ENCODE data around the gene ZNF385D.

ZNF385D gene

DNA sequence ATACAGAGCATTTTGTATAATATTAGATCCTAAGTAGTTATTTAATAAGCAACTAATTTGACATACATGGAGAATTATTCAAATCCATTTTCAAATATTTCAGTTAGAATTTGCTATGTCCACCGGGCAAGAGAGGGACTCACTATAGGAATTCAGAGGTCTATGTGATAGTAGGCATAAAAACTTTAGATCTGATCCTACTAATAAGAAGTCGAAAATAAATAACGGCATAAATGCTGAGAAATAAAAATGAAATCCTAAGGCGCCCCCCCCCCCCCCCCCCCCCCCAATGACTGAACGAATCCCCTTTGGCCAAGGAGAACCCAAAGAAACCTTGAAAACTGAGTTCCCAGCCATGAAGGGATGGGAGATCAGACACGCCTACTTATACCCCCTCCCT, 80.6 kb downstream of the ZNF385D start:
- DNase-seq = no peak

DNA sequence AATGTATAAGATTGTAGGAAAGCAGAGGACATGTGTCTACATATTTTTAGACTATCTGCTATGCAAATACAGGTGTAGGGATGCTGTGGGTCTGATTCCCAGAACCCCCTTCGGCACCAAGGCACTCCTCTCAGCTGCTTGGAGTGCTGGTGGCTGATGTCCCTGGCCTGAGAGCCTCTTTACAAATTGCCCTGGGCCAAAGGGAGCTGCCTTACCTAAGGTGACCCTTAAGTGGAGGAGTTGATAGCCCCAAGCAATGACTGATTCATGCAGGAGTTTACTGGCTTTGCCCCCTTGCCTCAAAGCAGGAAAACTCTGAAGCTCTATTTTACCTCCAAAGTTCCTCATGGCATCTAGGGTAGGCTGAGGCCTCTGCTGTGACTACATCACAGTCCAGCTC, 83.0 kb downstream of the ZNF385D start:
- no peak for DNase-seq

- no peak for DNase-seq
Observed at GRCh38 chr3:21665444-21666100, 85.4 kb downstream of the ZNF385D start.

- no peak for DNase-seq
Observed at GRCh38 chr3:21664996-21665395, 86.0 kb downstream of the ZNF385D start.

DNA sequence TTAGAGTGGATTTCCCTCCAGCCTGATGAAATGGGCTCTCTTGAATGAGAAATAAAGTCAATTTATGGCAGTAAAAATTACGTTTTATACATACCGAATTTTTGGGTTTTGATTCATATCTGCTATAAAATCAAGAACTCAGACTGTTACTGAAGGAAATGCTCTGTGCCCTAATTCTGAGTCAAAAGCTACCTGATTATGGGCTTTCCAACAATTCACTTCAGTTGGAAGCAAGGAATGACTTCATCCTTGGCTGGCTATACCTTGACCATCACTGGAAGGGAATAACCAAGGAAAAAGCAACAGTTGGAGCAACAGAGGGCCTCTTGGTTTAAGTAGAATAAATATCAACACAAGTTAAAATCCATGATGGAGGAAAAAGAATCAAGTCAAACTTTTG, 88.6 kb downstream of the ZNF385D start:
- DNase-seq = no peak

DNA sequence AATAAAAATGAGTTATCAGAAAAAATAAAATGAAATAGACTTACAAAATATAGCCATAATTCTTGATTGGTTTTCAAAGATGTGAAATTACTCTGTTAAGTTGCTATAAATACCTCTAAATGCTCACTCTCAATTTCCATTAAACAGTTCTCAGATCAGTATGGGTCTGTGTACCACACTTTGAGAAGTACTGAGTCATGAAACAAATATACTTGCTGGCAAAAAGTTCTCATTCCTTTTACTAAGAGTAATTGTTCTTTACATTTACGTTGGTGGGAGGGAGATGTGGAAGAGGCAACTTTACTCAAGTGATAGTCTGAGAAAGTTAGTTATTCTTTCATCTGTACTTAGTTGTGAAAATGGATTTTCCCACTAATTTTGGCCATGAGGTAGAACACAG, 96.3 kb downstream of the ZNF385D start:
- no peak for DNase-seq

- DNase-seq = no peak
Observed at GRCh38 chr3:21654241-21654640, 96.8 kb downstream of the ZNF385D start.

DNA sequence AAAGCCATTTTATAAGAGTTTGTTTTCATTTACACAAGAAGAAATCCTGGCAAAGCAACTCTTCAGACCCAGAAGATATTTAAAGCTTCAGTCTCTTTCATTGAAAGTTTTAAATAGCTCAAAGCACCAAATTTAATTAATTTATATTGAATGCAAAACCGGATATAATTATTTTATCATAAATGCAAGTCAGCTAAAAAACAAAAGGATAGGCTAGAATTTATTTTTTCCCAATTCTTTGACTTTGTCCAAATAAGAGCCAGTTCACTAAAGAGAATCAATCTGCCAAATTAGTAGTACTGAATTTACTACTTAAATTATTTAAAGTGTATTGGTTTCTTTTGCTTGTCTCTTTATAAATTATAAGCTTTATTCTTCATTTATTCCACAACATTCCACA, 101.5 kb downstream of the ZNF385D start:
- DNase-seq = no peak

DNA sequence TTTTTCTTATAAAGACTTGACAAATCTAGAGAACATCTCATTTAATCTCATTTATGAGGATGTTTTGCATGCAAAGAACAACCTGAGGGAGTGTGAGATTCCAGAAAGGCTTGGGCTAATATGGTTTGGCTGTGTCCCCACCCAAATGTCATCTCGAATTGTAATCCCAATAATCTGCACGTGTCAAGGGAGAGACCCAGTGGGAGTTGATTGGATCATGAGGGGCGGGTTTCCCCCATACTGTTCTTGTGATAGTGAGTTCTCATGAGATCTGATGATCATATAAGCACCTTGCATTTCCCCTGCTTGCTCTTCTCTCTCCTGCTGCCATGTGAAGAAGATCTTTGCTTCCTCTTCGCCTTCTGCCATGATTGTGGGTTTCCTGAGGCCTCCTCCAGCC, 103.0 kb downstream of the ZNF385D start:
- DNase-seq = no peak

- DNase-seq = no peak
Observed at GRCh38 chr3:21645121-21645897, 105.7 kb downstream of the ZNF385D start.

DNA sequence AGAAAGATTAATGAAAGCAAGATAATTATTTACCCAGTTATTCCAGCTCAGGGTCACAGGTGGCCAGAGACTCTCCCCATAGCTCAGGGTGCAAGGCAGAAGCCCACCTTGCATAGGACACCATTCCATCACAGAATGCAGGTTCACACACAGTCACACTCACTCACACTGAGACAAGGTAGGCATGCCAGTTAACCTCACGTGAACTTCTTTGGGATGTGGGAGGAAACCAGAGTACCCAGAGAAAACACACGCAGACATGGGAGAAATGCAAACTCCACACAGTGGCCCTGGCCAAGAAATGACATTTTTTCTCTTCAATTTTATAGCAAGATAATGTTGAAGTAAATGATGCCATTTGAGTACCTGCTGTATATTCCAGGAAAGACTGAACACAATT, 106.7 kb downstream of the ZNF385D start:
- DNase-seq = no peak

- DNase-seq = no peak
Observed at GRCh38 chr3:21643752-21644151, 107.3 kb downstream of the ZNF385D start.

DNA sequence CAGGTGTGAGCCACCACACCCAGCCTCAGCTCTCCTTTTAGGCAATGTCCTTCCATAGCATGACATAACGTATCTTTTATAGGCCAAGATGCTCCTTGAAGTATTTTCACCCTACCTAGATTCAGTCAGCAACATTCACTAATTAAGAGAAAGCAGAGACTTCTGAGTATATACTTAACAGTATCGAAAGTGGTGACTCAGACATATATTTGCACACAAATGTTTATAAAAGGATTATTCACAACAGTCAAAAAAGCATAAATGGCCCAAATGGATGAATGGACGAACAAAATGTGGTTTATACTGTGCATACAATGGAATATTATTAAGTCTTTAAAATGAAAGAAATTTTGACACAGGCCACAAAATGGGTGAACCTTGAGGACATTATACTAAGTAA, 108.6 kb downstream of the ZNF385D start:
- no peak for DNase-seq

- no peak for DNase-seq
Observed at GRCh38 chr3:21641959-21642358, 109.1 kb downstream of the ZNF385D start.

DNA sequence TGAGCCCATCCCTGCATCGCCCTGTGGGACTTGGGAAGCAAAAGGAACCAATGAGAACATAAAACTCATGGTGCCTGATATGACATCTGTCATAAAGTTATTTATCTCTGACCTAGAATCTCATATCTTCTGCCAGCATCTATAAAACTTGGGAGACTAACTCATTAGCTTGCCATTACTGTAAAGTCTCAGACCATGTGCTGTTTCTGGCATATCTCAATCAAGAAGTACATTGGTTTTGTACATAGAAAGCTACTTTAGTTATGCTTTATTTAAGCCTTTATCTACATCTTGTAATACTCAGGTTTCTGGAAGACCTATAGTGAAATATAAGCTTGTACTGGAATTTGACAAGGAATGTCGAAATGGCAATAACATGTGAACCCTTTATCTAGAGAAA, 112.5 kb downstream of the ZNF385D start:
- no peak for DNase-seq

GRCh38 chr3:21634112-21634511, 116.9 kb downstream of the ZNF385D start:
- no peak for DNase-seq

DNA sequence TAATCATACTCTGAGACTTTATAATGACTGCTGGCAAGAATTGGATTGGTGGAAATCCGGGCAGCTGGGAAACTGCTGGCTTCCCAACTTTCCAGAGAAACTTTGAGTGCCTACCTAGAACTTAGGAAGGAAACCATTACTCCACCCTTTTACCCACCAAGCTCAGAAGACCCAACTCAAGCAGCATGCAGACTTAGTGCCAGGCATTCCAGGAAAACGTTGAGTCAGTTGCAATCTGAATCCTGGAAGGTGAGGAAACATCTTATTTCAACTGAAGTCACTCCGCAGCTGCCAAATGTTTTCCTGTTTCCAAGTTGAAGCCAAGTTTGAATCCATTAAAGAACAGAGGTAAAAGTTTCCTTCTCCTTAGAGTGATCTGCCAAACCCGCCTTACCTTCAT, 126.5 kb downstream of the ZNF385D start:
- DNase-seq = no peak

DNA sequence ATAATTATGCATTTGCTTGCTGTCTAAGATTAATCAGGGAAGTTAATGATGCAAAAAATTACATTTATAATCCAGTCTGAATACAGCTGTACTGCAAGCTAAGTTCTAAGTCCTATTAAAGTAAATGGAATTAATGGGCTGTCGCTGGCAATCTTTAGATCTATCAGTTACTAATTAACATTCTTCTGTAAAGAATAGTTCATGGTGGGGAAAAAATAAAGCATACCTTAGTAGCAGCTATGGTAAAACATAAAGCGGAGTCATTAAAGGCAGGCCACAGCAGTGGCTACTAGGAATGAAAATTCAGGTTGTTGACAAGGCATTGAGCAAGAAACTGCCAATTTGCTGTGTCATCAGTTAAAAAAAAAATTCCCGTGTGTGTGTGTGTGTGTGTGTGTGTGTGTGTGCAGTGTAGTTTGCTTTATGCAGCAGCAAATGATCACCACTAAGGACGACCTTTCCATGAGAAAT, 129.8 kb downstream of the ZNF385D start:
- no peak for DNase-seq

GRCh38 chr3:21620511-21621155, 130.4 kb downstream of the ZNF385D start:
- no peak for DNase-seq

- no peak for DNase-seq
Observed at GRCh38 chr3:21618695-21619094, 132.3 kb downstream of the ZNF385D start.

DNA sequence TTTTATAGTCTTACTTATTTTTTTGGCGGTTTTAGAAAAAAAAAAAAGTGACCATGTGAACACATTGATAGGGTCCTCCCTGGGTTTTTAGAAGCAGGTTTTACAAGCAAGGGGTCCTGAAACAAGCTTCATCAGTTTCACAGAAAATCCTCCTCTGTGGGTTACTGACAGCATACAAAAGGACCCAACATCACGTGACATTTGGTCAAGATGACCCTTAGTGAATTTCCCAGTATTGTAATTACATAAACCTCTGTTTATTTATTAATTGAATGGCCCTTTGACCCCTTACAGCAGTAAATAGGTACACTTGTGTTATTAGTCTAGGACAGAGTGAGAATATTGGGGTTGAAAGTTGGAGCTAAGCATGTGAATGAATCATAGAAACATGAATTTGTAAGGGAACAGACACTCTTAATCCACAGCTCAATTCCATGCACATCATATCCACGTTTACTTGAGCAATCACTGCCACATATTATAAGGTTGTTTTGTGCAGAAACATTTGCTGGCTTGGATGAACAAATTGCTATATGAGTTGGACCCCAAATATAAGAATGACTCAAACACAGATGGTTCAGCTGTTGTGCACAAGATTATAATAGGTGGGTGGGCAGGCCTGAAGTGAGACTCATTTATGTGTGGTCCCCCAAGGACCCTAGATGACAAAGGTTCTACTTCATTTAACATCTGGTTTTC, 137.5 kb downstream of the ZNF385D start:
- no peak for DNase-seq

DNA sequence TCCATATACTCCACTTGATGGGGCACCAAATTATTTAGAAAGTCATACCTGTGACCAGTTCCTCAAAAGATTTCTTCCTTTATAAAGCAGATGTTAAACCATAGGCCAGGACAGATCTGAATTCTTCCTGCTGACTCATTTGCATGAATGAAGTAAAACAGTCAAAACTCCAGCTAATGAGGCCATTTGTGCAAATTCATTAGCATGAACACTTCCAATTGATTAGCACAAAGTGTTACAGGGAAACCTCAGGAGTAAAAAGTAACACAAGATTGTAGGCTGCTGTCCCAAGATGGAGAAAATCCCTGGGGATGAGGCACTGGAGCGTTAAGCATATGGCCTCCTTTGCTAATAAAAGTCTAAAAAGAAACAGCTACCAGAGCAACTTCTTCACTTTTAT, 149.8 kb downstream of the ZNF385D start:
- DNase-seq = no peak

- no peak for DNase-seq
Observed at GRCh38 chr3:21599890-21600289, 151.1 kb downstream of the ZNF385D start.

- no peak for DNase-seq
Observed at GRCh38 chr3:21592828-21593227, 158.2 kb downstream of the ZNF385D start.

Measured in NCI-H69 (cell line).